Colonic mucosa (tissue), 4 donors: ENCODE data around the gene MND1. TPM values are rescaled to one million over a fixed set of nuclear protein-coding genes. Genes with fewer than 3 reads are reported as not detected.
"Not testable (repeated sequence)": the region's sequence is repeated elsewhere in the genome, so short reads cannot be mapped to it uniquely, and the experiment has no call there.

Experiments used
- DNase-seq: peaks from one replicate; pipeline ENCODE4 v3.0.0-alpha.2; 2020
- H3K27ac ChIP-seq: fragments of 200-600 bp; one replicate; pipeline ENCODE4 v1.8.0; 2021
- H3K27me3 ChIP-seq: fragments of 200-600 bp; one replicate; pipeline ENCODE4 v1.8.0; 2021
- H3K36me3 ChIP-seq: fragments of 200-600 bp; one replicate; pipeline ENCODE4 v1.8.0; 2021
- H3K4me1 ChIP-seq: fragments of 200-600 bp; one replicate; pipeline ENCODE4 v1.8.0; 2021; ENCODE audit warnings: mild to moderate bottlenecking
- H3K4me3 ChIP-seq: fragments of 200-600 bp; one replicate; pipeline ENCODE4 v1.8.0; 2021
- H3K9ac ChIP-seq, 2 donors: one replicate each; pipeline ENCODE4 v1.7.0; 2013; ENCODE audit warnings: control low read depth in 2 of 2, low read depth in 2 of 2, low read length in 2 of 2
- H3K9me3 ChIP-seq: fragments of 200-600 bp; one replicate; pipeline ENCODE4 v1.8.0; 2021
- CTCF ChIP-seq: fragments of 200-600 bp; IDR thresholded peaks from one replicate; pipeline ENCODE4 v1.8.0; 2022; ENCODE audit warnings: antibody characterized with exemption, mild to moderate bottlenecking
- intact Hi-C: fragments of 100-400 bp; cut with DNase I; formaldehyde crosslinking; loops from one replicate; pipeline ENCODE4 v1.14.1; 2022
- total RNA-seq, 2 donors: library from RNA; stranded (reverse); fragmentation: NEBNext Ultra II Directional in 1 of 2; extraction: Animal tissue kit (Norgen Biotek cat#: 25700) in 1 of 2; gene quantifications; one replicate each; pipeline ENCODE4 v1.2.1, GENCODE V29; 2021
- donor health status: healthy.
- donor health status: DM: no; HTN: no; CAD: no.
- donor health status: DM: no; HTN: no; CAD: no.

The MND1 gene
- total RNA-seq, 2 donors from 2014 or later, result 4.8 to 11.7 TPM

GRCh38 chr4:153409924-153410501, 65.5 kb downstream of the MND1 start:
- Histone ChIP-seq H3K4me1 (no peaks in the 10 kb centered on the region), H3K4me3 (no peak overlapping the region), H3K36me3 (no peaks in the 10 kb centered on the region), H3K27ac (no peak overlapping the region), H3K27me3 (no peaks in the 10 kb centered on the region), H3K9ac (no peak overlapping the region), H3K9me3 (no peaks in the 10 kb centered on the region)
- no peak for DNase-seq
- intact Hi-C loops, result no loop called here
- TF ChIP-seq CTCF, result no peak

GRCh38 chr4:153413842-153414241, 69.4 kb downstream of the MND1 start:
- H3K4me1 ChIP-seq, result no peaks in the 10 kb centered on the region
- H3K4me3 ChIP-seq, result no peak overlapping the region
- no peaks in the 10 kb centered on the region for H3K27me3 ChIP-seq
- no peak for TF ChIP-seq CTCF
- H3K9ac ChIP-seq, result no peak overlapping the region
- no peaks in the 10 kb centered on the region for H3K9me3 ChIP-seq
- H3K36me3 ChIP-seq, result no peaks in the 10 kb centered on the region
- intact Hi-C loops, result no loop called here
- no peak overlapping the region for H3K27ac ChIP-seq
- DNase-seq, result no peak

GRCh38 chr4:153416456-153416855, 72.0 kb downstream of the MND1 start:
- H3K36me3 ChIP-seq, H3K4me3 ChIP-seq, DNase-seq, H3K27ac ChIP-seq, H3K4me1 ChIP-seq, H3K9me3 ChIP-seq, H3K9ac ChIP-seq, intact Hi-C loops, H3K27me3 ChIP-seq: not testable (repeated sequence)

GRCh38 chr4:153418121-153418520, 73.6 kb downstream of the MND1 start:
- intact Hi-C loops, result no loop called here
- no peaks in the 10 kb centered on the region for H3K9me3 ChIP-seq
- no peak overlapping the region for H3K27ac ChIP-seq
- DNase-seq, result no peak
- no peaks in the 10 kb centered on the region for H3K4me1 ChIP-seq
- no peak overlapping the region for H3K4me3 ChIP-seq
- no peak overlapping the region for H3K9ac ChIP-seq
- no peak for TF ChIP-seq CTCF
- H3K27me3 ChIP-seq, result no peaks in the 10 kb centered on the region
- no peaks in the 10 kb centered on the region for H3K36me3 ChIP-seq

GRCh38 chr4:153418558-153418957, 74.1 kb downstream of the MND1 start:
- H3K4me1 ChIP-seq, result no peaks in the 10 kb centered on the region
- no peak for TF ChIP-seq CTCF
- intact Hi-C loops, result no loop called here
- no peak overlapping the region for H3K9ac ChIP-seq
- no peaks in the 10 kb centered on the region for H3K9me3 ChIP-seq
- H3K27ac ChIP-seq, result no peak overlapping the region
- no peak overlapping the region for H3K4me3 ChIP-seq
- no peaks in the 10 kb centered on the region for H3K36me3 ChIP-seq
- H3K27me3 ChIP-seq, result no peaks in the 10 kb centered on the region
- DNase-seq, result no peak

- no peaks in the 10 kb centered on the region for H3K4me1 ChIP-seq
- no peak overlapping the region for H3K9ac ChIP-seq
- intact Hi-C loops, result no loop called here
- TF ChIP-seq CTCF, result no peak
- no peaks in the 10 kb centered on the region for H3K36me3 ChIP-seq
- H3K9me3 ChIP-seq, result no peaks in the 10 kb centered on the region
- H3K4me3 ChIP-seq, result no peak overlapping the region
- H3K27me3 ChIP-seq, result no peaks in the 10 kb centered on the region
- no peak overlapping the region for H3K27ac ChIP-seq
- DNase-seq, result no peak
Measured at GRCh38 chr4:153419029-153419428, 74.5 kb downstream of the MND1 start.
